ENCODE measurements around the gene FHOD1. TPM values are rescaled to one million over a fixed set of nuclear protein-coding genes. Genes with fewer than 3 reads are reported as not detected.

The FHOD1 gene
- 21.7 and 23.0 TPM in 2 replicates for total RNA-seq

DNA sequence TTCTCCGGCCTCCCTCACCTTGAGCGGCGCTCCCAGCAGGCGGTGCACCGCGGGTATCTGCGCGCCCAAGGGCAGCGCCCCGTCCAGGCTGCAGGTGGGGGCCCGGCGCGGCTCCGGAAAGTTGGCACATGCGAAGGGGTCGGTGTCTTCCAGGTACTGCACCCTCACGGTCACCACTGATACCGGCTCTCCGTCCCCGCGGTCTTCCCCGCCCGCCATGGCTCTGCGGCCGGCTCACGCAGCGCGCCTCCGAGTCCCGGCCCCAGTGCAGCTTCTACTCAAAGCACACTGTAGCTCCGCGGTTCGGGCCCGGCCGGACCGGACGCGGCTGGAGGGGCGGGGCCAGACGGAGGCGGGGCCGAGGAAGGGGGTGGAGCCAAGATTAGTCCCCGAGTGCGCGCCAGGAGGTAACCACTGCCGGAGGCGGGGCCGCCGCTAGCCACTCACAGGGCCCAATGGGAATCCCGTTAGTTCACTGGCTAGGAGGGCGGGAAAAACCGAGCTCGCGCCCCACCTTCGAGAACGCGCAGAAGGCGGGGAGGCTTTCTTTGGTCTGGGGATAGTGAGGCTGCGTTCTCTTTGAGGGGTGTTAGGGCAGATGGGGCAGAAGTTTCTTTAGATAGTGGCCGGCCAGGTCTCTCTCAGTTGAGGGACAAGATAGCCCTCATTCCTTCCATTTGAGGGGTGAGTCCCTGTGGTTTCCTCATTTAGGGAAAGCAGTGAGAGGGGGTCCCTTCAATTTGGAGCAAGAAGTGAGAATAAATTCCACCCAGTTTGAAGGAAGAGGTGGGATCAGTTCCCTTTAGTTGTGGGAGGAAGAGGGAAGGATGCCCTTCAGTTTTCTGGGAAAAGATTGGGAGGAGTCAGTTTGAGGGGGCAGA lies at the start of gene FHOD1:
Gene FHOD1, minus strand, starts transcription at position 290 of the 881 bp plus-strand sequence. Its CDS starts 71 bp downstream, at position 219.

DNA sequence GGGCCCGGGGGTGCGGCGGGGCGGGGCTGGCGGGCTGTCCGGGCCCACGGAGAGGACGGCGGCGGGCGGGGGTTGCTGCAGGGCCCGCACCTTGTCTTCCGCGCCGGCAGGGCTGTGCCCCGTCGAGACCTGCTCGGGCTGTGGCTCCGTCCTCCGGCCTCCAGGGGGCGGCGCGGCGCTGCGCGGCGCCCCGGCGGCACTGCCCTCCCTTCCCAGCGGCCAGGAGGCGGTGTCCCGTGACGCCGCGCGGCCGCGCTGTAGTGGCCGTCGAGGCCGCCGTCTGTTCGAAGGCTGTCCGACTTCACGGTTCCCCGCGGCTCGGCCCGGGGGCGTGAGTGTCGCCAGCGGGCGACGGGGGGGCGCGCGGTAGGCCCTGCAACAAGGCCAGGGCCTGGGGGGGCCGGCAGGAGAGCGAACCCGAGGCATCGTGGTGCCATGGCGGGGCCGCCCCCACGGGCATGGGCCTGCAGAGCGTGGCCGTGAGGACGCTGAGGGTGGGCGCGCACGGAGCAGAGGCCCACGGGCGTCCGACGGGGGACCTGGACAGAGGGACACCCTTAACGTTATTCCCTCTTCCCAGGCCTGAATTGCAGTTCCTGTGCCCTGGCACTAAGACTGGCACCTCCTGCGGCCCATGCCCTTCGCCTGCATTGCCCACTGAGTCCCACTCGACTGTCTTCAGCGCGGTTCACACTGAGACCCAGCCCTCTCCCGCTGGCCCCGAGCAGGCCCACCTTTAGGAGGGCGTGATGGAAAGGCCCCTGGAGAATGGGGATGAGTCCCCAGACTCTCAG lies 32.2 kb upstream of the FHOD1 start, which contains the start of gene PLEKHG4:
Gene PLEKHG4, plus strand, starts transcription at position 237 of the 794 bp plus-strand sequence. Its CDS starts 513 bp downstream, at position 750.

DNA sequence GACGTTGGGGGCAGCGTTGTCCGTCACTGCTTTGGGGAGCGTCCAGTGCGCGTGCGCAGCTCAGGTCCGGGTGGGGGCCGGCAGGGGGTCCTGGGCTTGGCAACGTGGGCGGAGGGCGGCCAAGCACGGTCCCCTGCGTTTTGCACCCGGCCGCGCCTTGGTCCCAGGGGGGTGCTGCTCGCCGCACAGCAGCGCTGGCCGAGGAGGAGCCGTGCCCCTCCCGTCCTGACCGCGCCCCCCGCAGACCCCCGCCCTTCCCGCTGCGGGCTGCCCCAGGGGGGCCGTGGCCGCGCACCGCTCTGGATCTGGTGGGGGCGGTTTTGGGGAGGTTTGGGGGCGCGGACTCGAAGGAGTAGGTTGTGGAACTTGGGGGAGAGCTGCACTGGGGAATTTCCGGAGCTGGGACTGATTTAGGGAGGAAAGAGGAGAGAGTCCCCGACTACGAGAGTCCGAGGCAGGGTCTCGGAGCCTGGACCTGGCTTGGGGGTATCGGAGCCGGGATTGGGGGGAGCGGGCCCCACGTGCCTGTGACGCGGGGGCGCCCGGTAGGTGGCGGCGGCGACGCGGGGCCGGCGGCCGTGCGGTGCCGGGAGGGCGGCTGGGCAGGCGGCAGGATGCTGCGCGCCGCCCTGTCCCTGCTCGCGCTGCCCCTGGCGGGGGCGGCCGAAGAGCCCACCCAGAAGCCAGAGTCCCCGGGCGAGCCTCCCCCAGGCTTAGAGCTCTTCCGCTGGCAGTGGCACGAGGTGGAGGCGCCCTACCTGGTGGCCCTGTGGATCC lies 1.3 kb upstream of the FHOD1 start, which contains the start of gene SLC9A5:
Gene SLC9A5, plus strand, starts transcription at position 579 of the 777 bp plus-strand sequence. Its CDS starts 36 bp downstream, at position 615.

DNA sequence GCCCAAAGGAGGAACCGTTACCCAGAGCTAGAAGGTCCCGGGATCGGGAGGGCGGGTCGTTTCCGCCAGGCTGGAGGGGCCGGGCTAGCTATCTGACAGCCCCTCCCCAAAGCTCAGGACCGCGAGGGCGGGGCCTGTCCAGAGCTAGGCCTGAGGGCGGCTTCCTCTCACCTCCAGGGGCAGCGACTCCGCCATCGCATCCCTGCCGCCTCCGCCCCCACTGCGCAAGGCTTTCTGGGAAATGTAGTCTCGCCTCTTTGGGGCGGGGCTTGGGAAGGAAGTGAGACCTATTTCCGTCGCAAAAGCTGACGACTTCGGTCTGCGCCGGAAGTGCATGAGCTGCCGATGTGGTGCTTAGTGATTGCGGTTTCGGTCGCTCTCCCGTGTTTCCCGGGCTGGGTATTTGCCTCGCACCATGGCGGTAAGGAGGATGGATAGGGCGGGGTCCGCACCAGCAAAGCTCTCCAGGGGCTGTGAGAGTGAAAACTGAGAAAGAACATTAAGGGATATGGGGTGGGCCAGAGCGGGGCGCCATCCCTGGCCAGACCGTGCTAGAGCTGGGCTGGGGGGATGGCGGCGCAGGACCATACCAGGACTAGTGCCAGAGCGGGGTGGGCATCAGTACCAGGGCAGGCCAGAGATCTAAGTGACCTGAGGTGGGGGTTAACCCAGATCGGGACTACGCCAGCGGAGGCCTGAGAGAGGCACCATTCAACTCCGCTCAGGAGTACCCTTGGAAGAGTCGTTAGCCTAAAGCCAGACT lies 20.3 kb downstream of the FHOD1 start, which contains the start of gene TMEM208:
Gene TMEM208, plus strand, starts transcription at position 327 of the 763 bp plus-strand sequence. Its CDS starts 89 bp downstream, at position 416.

DNA sequence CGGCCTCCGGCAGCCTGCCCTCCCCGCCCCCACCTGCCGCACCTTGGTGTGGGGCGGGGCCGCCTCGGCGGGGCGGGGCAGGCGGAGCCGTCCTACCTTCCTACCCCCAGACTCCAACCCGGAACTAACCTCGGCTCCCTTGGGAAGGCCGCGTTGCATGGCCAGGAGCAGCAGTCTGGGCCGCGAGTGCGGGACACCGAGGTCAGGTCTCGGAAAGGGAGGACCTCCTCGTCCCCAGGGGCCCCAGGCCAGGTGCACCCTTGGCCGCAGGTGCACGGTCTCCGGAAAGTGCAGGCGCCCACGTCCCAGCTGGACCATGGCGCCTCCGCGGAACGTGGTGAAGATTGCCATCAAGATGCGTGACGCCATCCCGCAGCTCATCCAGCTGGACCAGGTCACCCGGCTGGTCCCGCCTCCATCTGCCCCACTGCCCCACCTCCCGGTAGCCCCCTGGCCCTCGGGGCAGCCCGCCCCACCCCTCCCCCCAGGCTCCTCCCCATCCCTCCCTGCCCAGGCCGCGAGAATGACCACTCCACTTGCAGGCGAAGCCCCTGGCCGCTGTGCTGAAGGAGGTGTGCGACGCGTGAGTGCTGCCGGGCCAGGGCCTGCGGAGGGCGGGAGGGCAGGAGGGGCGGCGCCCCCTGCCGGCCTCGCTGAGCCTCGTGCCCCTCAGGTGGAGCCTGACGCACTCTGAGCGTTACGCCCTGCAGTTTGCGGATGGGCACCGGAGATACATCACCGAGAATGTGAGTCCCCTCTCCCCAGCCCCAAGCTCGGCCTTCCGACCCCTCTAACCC lies 48.1 kb downstream of the FHOD1 start, which contains the start of gene ELMO3:
Gene ELMO3, plus strand, starts transcription at position 121 of the 797 bp plus-strand sequence. Its CDS starts 196 bp downstream, at position 317.

DNA sequence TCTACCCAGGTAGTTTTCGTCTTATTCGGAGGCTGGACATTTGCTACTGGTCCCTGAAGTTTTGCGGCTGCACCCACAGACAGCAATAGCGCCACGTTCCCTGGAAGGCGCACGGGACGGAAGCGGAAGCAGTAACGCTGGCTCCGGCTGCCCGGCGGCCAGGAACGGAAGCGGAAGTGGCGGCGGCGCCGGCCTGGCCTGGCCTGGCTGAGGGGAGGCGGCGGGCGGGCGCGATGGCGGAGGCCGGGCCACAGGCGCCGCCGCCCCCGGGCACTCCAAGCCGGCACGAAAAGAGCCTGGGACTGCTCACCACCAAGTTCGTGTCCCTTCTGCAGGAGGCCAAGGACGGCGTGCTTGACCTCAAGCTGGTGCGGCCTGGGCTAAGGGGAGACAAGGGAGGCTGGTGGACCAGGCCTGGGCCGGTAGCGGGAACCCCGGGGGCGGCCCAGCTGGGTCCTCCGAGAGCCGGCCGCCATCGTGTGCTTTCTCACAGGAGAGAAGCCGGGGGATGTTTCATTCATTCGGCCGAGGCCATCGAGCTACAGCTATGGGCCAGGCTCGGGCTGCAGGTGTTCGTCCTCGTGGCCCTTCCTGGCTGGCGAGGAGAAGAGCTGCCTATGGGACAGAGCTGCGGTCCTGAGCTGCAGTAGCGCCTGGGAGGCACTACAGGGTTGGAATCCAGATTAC lies 55.1 kb downstream of the FHOD1 start, which contains the start of gene E2F4:
Gene E2F4, plus strand, starts transcription at position 161 of the 687 bp plus-strand sequence. Its CDS starts 73 bp downstream, at position 234.

DNA sequence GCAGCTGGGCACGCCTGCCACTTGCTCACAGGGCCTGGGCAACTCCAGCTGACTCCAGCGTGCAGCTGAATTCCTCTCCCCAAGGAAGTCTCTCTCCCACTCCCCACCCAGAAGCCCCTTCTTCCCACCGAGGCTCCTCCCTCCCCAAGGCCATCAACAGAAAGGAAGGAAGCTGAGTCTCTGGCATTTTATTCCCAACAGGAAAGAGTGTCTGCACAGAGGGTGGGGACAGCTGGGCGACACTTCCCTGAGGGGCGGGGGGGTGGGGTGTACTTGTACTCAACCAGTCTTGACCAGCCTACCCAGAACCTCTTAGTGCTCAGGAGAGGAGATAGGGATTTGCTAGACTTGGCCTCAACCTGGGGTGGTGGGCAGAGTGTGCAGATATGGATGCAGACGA lies 57.2 kb downstream of the FHOD1 start, which contains the start of gene EXOC3L1:
Gene EXOC3L1, minus strand, starts transcription at position 96 of the 400 bp plus-strand sequence. CDS start 460 bp downstream, outside the sequence.

DNA sequence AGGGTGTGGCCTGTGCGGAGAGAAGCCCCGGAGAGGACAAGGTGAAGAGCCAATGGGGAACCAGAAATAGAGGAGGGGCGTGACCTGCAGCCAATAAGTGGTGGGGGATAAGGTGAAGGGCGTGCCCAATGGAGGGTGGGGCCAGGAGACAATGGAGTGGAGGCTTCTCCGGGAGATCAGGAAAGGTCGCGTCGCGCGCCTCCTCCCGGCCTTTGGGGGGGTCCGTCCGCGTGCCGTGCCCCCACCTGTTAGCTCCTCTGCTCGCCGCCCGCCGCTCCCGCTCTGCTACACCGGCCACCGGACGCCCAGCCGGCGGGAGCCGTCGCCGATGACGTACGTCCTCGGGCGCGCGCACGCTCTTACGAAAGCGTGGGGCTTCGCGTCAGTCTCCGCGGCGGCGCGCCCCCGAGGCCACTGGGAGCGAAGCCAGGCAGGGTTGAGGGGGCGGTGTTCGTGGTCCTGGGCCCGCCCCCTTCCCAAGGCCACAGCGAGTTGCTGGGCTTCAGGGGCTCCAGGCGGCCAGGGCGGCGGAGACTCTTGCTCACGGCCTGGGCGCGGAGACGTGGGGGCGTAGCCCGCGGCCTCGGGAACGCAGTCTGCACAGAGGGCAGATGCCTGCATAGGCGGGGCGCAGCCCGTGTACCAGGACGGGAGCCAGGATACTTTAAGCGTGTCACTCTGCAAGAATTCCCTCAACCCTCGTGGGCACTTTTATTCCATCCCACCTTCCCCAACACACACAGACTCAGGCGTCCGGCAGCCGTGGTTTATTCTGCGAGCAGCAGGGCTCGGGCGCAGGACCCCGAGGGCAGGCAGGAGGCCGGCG lies 63.4 kb downstream of the FHOD1 start, which contains the start of gene MATCAP1:
Gene MATCAP1, minus strand, starts transcription at position 337 of the 826 bp plus-strand sequence. CDS start 3,353 bp downstream, outside the sequence.

Other genes with a start within 250 kb of the FHOD1 start
- 35.4 and 45.1 TPM in 2 replicates for gene CBFB, start 218.3 kb downstream of the FHOD1 start, total RNA-seq
- gene PHAF1, start 137.5 kb downstream of the FHOD1 start, total RNA-seq, result 9.8 and 13.7 TPM in 2 replicates
- 24.1 and 25.1 TPM in 2 replicates for gene B3GNT9, start 96.5 kb downstream of the FHOD1 start, total RNA-seq
- gene TRADD, start 87.6 kb downstream of the FHOD1 start, total RNA-seq, result 13.5 and 15.1 TPM in 2 replicates
- 9.6 and 10.1 TPM in 2 replicates for gene FBXL8, start 87.5 kb downstream of the FHOD1 start, total RNA-seq
- 1.3 and 2.4 TPM in 2 replicates for gene HSF4, start 82.7 kb downstream of the FHOD1 start, total RNA-seq
- 13.1 and 14.5 TPM in 2 replicates for gene NOL3, start 76.9 kb downstream of the FHOD1 start, total RNA-seq
- 8.4 and 9.1 TPM in 2 replicates for gene MATCAP1, start 63.5 kb downstream of the FHOD1 start, total RNA-seq
- gene EXOC3L1, start 57.3 kb downstream of the FHOD1 start, total RNA-seq, result not detected in 2 replicates
- 84.7 and 90.4 TPM in 2 replicates for gene E2F4, start 55.3 kb downstream of the FHOD1 start, total RNA-seq
- 0.59 and 0.84 TPM in 2 replicates for gene ELMO3, start 48.4 kb downstream of the FHOD1 start, total RNA-seq
- gene TMEM208, start 20.4 kb downstream of the FHOD1 start, total RNA-seq, result 56.8 and 61.5 TPM in 2 replicates
- gene SLC9A5, start 1.5 kb upstream of the FHOD1 start, total RNA-seq, result 0.89 and 1.3 TPM in 2 replicates
- 20.4 and 26.4 TPM in 2 replicates for gene PLEKHG4, start 32.1 kb upstream of the FHOD1 start, total RNA-seq
- not detected in 2 replicates for gene KCTD19, start 79.3 kb upstream of the FHOD1 start, total RNA-seq
- gene LRRC36, start 79.3 kb upstream of the FHOD1 start, total RNA-seq, result under 0.01 TPM in 1 of 2 replicates, not detected in the other
- 0.15 and 0.34 TPM in 2 replicates for gene TPPP3, start 146.0 kb upstream of the FHOD1 start, total RNA-seq
- gene ZDHHC1, start 169.0 kb upstream of the FHOD1 start, total RNA-seq, result 4.6 and 7.9 TPM in 2 replicates
- not detected in 2 replicates for gene HSD11B2, start 183.6 kb upstream of the FHOD1 start, total RNA-seq
- 106 and 112 TPM in 2 replicates for gene ATP6V0D1, start 233.7 kb upstream of the FHOD1 start, total RNA-seq
- not detected in 2 replicates for gene AGRP, start 236.1 kb upstream of the FHOD1 start, total RNA-seq